Right renal cortex interstitium (tissue), 3 donors: ENCODE measurements around the gene MOB2. TPM values are rescaled to one million over a fixed set of nuclear protein-coding genes. Genes with fewer than 3 reads are reported as not detected.

ENCODE experiments used
- DNase-seq, 3 donors: peaks; one replicate each; pipeline ENCODE4 v3.0.0-alpha.2; 2013; ENCODE audit warnings: low read depth in 3 of 3, low spot score in 2 of 3
- polyA plus RNA-seq, 3 donors: library from polyadenylated mRNA; unstranded; fragments of 120-200 nt; gene quantifications; one replicate each; pipeline ENCODE4 v1.2.1, GENCODE V29; 2013; ENCODE audit not compliant: insufficient read length in 3 of 3

MOB2 gene
- polyA plus RNA-seq, 3 donors, result 28.8 to 36.7 (median 31.6) TPM

- DNase-seq, result no peak
Measured at GRCh38 chr11:1476940-1477736, 9.4 kb downstream of the MOB2 start.

- no peak for DNase-seq
Measured at GRCh38 chr11:1475841-1476240, 10.7 kb downstream of the MOB2 start.

- no peak for DNase-seq
Measured at GRCh38 chr11:1473786-1474185, 12.8 kb downstream of the MOB2 start.

GRCh38 chr11:1473011-1473628 is 13.5 kb downstream of the MOB2 start:
- no peak for DNase-seq

GRCh38 chr11:1472180-1473005 is 14.2 kb downstream of the MOB2 start:
- DNase-seq, result no peak

- DNase-seq, result no peak
Measured at GRCh38 chr11:1471736-1472135, 14.8 kb downstream of the MOB2 start.

- DNase-seq, result no peak
Measured at GRCh38 chr11:1470681-1471611, 15.6 kb downstream of the MOB2 start.

GRCh38 chr11:1469911-1470680 is 16.5 kb downstream of the MOB2 start:
- no peak for DNase-seq

- no peak for DNase-seq
Measured at GRCh38 chr11:1469287-1469910, 17.2 kb downstream of the MOB2 start.

GRCh38 chr11:1468473-1469066 is 18.0 kb downstream of the MOB2 start:
- DNase-seq, result no peak

GRCh38 chr11:1468002-1468401 is 18.6 kb downstream of the MOB2 start:
- no peak for DNase-seq

- no peak for DNase-seq
Measured at GRCh38 chr11:1467270-1467669, 19.3 kb downstream of the MOB2 start.

GRCh38 chr11:1466784-1467183 is 19.8 kb downstream of the MOB2 start:
- no peak for DNase-seq

GRCh38 chr11:1463056-1463455 is 23.5 kb downstream of the MOB2 start:
- DNase-seq, result no peak

- no peak for DNase-seq
Measured at GRCh38 chr11:1462698-1462975, 23.9 kb downstream of the MOB2 start.

- no peak for DNase-seq
Measured at GRCh38 chr11:1461826-1462697, 24.5 kb downstream of the MOB2 start.

GRCh38 chr11:1460986-1461825 is 25.4 kb downstream of the MOB2 start:
- no peak for DNase-seq
